Stimulated activated CD4-positive, alpha-beta T cell treated with anti-CD3 and anti-CD28 coated beads, Interleukin-4, amount 100 ng/mL, for 4 hours (primary cell): ENCODE results near the gene DTX1.
A peak's percentile ranks its signal among the peaks of the same experiment; 100 is the strongest.

ENCODE experiments used
- DNase-seq, 2 experiments: peaks; one replicate each; pipeline ENCODE4 v3.0.0-alpha.2; 2020

The DTX1 gene

DNA sequence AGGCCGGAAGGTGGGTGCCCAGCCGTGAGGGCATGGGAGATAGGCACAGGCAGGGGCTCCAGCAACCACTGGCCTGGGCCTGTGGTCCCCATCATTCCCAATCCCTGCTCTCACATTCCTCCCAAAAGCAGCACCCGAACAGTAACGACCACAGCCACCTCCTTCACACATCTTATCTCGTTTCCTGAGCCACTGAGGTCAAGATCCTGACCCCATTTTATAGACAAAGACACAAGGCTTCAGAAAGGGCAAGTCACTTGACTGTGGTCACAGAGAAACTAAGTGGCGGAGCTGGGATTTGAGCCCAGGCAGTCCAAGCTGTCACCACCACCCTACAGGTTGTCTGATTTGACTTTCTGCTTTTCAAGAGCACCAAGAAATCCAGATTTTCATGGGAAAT is 38.9 kb downstream of the DTX1 start:
- no peak for DNase-seq

DNA sequence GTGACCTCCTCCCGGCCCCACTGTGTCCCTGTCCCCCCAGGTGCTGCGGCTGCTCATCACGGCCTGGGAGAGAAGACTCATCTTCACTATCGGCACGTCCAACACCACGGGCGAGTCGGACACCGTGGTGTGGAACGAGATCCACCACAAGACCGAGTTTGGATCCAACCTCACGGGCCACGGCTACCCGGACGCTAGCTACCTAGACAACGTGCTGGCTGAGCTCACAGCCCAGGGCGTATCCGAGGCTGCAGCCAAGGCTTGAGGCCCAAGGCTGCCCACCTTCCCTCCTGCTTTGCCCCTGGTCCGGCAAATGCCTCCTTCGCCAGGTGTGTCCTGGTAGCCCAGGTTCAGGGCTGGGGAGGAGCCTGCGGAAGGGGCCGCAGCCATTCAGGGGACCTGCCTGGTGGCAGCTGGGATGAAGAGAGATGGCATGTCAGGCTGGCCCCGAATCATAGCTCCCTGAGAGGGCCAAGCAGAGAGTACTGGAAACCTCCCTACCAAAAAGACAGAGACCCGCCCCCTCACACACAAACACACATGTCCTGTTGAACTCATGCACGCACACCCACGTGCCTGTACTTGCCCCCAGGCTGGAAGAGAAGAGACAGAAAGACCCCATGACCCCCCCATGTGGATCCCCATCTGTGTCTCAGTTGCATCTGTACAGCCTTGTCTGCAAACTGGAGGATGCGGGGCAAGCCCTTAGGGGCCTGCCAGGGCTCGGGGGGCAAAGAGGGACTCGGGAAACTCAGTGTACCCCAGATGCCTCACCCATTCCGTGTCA is 40.3 kb downstream of the DTX1 start:
- no peak for DNase-seq

DNA sequence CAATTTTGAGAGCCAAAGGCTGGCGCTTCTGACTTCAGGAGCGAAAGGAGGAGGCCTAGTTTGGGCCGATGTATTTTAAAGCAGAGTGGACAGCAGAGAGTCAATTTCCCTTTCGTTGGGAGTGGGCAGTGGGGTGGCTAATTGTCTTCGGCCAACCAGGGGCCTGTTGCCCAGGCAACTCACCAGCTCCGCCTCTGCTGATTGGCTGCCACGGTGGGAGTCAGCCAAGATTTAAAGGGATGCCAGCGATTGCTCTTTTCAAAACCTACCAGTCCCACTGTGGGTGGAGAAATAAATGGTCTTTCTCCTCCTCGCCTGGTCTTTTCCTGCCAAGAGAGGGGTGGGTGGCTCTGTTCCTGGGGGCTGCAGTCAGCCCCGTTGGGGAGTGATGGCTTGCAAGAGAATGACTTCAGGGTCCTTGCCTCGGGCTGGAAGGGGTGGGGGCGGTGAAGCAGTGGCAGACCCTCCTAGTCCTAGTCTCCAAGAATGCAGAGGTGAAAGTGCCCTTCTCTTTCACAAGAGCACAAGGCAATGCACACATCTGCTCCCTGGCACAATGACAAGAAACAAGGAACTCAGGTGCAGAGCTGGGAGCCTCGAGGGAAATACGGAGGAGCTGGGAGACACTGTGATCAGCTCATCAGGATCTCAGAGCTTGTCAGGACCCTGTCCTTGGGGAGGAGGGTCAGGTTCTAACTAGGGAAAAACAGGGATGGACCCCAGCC is 41.3 kb downstream of the DTX1 start:
- no peak for DNase-seq

DNA sequence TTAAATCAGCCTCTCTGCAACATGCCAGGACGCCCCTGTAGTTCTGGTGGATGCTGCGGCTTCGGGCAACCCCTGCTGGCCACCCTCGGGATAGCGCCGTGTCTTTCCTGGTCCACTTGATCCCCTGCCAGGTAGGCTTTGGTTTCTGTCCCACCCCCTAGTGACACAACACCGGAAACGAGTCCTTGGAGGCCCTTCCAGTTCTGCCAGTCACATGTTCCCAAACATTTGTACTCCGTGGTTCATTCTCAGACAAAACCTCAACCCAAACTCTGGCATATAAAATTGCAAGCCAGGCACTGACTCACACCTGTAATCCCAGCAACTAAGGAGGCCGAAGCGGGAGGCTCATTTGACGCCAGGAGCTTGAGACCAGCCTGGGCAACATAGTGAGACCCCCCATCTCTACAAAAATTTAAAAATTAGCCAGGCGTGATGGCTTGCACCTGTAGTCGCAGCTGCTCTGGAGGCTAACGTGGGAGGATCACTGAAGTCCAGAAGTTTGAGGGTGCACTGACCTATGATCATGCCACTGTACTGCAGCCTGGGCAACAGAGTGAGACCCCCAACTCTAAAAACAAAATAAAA is 42.0 kb downstream of the DTX1 start:
- DNase-seq: peak; percentile 53 to 69

DNA sequence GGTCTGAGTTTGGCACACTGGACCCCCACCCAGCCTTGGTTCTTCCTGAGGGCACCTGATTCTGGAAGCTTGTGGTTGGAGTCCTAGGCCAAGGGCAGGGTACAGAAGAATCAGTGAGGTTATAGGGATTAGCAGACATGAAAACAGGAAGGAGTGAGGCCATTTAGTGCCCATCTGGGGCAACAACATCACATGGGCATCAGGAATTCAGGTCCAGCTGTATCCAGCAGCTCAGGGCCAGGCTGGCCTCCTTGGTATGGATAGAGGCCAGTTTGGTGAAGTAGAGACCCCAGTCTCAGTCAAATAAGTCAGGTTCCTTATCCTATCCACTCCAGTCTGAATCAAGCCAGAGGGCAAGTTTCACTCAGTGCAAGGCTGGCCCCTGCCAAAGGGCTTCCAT is 42.8 kb downstream of the DTX1 start:
- no peak for DNase-seq

DNA sequence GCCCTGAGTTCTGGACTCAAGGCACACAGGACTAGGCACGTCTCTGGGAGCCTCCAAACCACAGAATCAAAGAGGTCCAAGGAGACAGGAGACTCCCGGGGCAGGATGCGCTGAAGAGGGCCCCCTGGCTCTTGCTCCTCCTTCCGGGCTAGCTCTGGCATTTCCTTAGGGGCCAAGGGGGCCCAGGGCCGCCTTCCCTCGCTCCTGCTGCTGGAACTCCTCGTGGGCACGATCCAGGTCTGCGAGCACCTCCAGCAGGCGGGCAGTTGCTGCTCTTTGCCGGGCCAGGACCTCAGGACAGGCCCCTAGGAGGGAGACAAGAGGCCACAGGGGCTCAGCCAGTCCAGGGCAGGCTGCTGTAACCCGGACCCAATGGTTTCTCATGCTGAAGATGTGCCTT is 43.2 kb downstream of the DTX1 start:
- DNase-seq: no peak

DNA sequence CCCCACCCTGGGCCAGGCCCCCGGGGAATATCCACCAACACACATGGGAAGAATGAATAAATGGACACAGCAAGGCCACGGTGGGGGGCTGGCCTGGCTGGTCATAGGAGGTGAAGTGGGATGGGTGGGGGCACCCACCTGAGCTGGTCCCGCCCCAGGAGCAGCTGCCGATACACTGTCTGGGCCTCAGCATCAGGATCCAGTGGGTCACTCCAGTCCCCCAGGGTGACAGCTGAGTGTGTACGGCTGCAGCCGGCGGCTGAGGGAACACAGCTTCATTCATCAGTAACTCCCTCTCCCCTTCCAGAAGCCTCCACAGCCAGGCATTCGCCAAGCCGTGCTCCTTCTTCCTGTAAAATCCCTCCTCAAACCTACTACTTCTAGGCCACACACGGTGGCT is 45.2 kb downstream of the DTX1 start:
- DNase-seq: no peak

DNA sequence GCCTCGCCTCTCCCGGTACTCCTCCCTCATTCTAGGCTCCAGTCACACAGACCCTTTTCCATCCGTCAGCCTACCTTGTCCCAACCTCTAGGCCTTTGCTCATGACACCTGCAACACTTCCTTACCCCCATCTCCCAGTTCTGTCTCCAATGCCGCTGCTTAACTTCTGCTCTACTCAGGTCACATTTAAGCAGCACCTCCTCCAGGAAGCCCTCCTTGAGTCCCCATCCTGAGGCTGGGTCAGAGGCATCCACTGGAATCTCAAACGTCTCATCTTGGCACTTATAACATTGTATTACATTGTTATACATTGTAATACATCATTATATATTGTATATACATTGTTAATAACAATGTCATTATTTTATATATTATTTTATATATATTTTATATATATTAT is 46.3 kb downstream of the DTX1 start:
- DNase-seq: no peak

DNA sequence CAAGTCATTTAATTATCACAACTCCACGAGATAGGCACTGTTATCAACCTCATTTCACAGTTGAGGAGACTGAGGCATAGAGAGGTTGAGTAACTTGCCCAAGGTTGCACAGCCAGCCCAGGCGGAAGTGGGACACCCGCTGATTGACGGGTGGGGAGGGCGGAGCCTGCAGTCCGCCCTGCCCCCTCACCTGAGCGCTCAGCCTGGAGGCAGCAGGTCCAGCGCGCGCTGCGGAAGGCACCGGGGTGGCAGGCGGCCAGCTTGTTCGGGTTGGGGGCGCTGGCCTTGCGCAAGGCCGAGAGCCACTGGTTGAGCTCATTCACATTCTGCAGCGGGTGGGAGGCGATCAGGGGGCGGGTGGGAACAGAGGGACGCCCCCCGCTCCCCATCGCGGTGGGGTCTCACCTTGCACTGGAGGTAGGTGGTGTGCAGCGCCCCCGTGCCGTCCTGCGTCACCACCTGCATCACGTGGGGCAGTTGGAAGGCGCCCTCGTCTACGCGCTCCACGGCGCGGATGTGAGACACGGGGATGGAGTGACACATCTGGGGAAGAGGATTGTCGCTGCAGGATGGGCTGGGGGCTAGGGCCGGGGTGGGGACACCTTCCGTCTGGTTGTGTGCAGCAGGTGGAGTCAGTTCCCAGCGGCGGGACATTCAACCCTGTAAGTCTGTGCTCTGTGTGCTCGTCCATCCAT is 47.4 kb downstream of the DTX1 start:
- DNase-seq: peak; percentile 62 to 68

DNA sequence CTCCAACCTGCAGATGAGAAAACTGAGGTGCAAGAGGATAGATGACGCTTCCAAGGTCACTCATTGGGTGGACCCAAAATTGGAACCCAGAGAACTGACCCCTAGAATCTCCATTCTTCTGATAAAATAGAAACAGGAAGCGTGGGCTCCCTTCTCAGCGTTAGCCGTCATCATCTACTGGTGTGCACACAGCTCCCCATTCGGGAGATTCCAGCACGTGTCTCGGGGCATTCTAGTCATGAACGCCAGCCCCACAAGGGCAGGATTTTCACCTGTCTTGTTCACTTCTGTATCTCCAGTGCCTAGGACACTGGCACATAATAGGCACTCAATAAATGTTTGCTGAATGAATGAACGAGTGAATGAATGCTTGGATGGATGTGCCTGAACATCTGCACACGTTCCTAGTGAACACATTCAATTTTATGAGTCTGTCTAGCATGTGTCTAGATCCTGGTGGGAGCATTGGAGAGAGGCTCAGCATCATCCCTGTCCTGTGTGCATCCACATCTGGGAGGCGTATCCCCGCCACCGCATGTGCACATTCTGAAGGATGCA is 48.5 kb downstream of the DTX1 start:
- DNase-seq: no peak

DNA sequence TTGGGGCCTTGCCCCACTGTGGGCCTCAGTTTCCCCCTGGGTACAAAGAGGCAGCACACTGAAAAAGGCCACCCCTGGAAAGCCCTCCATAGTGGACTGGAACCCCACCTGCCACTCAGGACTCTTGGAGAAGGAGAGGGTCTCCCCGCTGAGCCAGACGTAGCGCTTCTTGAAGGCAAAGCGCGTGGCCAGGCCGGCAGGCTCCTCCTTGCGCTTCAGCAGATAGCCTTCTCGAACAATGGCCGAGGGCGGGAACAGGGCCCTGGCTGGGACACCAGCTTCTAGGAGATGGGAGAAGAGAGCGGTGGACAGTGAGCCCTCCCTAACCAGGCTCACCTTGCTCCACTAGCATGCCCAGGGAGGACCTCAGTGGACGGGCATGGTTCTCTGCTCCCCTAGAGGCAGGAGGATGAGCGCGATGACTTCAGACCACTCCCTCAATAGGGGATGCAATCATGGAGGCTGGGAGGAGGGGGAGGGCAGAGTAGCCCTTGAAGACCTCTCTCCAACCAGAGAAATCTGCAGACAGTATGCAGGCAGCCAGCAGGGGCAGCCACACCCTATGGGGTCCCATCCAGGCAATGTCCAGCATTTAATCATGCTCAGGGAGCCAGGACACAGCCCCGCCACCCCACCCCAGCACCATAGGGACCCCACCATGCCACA is 49.2 kb downstream of the DTX1 start:
- no peak for DNase-seq

DNA sequence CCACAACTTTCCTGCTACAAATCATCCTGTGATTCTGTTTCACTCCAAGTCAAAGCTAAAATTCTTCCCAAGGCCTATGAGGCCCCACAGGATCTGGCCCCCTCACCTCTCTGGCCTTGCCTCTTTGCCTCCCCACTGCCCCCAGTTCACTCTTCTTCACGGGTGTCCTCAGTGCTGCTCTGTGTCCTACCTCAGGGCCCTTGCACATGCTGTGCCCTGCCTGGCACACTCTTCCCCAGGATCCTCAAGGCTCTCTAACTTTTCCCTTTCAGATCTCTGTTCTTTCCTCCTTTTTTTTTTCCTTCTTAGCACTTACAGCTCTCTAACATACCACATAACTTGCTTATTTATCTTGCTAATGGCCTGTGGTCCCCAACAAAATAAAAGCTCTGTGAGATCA is 49.8 kb downstream of the DTX1 start:
- DNase-seq: no peak

DNA sequence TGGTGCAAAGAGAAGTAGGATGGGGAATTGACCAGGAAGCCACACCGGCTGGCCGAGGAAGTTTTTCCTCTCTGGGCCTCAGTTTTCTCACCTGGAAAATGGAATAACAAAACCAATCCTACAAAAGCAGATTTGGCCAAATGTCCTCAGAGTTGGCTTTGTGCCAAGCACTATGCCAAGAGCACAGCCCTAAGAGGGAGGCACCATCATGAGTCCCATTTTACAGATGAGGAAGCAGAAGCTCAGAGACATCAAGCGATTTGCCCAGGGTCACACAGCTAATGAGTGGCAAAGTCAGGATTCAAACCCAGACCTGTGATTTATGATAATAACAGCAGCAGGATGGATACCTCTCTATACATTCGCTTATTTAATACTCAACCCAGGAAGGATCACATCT is 51.8 kb downstream of the DTX1 start:
- no peak for DNase-seq

DNA sequence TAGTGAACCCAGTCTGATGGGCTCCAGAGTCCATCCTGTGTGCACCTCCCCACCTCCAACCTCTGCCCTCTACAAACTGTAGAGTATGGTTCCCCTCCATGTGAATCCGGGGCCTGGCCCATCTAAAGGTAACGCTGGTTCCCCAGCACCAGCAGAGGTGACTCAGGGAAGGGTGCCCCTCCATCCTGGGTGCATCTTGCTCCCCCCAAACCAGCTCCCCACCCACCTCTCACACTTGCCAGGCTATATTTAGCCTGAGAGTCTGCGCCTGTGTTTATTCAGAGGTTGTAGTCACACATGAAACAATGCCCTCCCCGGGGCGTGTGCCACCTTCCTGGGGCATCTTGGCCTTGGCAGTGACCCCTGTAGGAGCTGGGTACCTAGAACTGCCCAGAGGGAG is 52.8 kb downstream of the DTX1 start:
- no peak for DNase-seq

DNA sequence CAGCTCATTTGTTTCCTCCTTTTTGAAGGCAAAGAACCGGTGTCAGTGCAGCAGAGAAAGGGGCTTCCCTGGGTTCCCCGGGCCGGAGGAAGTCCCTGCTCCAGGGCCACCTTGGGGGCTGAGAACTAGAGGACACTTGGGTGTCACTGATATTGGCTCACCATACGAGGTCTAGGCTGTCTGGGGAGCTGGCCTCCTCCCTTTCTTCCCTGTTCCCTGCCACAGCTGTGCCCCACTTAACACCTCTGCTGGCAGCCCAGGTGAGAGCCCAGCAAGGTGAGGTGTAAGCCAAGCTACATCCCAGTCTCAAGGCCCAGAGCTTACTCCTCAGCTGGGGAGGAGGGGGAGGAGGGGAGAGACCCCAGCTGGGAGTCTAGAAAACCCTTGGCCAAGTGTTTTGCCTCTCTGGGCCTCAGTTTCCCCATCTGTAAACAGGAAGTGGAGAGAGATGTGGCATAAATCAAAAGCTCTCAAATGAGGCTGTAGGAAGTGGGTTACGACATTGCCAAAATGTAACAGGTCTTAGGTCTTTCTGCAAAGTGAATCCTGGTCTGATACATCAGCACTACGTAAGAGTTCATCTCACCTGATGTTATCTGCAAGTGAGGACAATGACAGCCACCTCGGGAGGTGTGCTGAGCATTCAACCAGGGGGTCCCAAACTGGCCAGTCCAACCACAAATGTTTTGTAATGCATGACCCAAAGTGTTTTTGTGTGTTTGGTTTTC is 53.5 kb downstream of the DTX1 start:
- no peak for DNase-seq

DNA sequence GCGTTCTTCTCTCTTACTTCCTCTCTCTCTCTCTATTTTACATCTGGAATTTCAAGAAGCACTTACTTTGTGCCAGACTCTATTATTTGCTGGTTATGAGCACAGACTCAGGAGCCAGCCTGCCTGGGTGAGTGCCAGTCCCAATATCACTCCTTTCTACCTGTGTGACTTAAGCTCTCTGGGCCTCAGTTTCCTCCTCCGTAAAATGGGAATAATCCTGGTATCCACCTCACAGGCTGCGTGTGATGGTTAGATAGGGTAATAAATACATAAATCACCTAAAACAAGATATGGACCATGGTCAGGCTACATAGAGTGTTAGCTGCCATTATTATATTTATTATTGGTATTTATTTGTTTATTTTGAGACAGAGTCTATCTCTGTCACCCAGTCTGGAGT is 54.7 kb downstream of the DTX1 start:
- DNase-seq: no peak

DNA sequence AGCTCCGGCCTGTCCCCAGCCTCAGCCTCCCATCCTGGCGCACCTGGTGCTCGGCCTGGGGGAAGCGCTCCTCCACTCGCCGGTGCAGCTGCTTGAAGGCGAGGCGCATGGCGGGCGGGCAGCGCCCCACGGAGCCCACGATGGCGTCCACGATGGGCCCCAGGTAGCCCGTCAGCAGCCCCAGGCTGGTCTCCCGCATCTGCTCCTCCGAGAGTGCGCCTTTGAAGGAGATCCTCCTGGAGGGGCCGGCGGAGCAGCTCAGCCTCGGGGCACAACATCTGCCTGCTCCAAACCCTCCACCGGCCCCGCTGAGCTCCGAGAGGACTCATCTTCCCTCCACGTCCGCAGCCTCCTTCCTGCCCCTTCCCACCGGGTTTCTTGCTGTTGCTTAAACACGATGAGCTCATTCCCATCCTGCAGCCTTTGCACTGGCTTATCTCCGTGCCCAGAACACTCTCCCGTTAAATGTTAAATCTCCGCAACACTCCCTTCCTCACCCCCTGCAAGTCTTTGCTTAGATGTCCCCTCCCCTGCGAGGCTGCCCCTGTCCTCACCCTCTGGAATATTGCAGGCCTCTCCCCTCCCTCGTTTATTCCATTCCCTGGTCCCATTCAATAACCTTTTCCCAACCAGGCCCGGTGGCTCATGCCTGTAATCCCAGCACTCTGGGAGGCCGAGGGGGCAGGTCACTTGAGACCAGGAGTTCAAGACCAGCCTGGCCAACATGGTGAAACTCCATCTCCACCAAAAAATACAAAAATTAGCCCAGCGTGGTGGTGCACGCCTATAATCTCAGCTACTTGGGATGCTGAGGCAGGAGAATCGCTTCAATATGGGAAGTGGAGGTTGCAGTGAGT is 55.7 kb downstream of the DTX1 start:
- no peak for DNase-seq

DNA sequence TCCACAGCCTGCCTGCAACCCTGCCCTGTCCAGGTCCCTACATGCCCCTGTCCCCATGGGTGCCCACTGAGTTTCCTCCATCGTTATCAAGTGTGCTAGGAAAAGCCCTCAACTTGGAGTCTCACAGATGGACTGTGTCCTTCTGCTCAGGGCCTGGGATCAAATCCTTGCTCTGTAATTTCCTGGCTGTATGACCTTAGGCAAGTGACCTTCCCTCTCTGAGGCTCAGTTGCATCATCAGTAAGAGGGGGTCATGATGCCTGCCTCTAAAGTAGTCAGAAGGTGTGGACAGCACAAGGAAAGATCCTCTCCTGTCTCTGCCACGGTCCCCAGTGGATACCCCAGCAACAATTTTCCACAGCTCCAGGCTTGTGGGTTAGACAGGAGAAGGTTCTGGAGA is 56.9 kb downstream of the DTX1 start:
- no peak for DNase-seq

DNA sequence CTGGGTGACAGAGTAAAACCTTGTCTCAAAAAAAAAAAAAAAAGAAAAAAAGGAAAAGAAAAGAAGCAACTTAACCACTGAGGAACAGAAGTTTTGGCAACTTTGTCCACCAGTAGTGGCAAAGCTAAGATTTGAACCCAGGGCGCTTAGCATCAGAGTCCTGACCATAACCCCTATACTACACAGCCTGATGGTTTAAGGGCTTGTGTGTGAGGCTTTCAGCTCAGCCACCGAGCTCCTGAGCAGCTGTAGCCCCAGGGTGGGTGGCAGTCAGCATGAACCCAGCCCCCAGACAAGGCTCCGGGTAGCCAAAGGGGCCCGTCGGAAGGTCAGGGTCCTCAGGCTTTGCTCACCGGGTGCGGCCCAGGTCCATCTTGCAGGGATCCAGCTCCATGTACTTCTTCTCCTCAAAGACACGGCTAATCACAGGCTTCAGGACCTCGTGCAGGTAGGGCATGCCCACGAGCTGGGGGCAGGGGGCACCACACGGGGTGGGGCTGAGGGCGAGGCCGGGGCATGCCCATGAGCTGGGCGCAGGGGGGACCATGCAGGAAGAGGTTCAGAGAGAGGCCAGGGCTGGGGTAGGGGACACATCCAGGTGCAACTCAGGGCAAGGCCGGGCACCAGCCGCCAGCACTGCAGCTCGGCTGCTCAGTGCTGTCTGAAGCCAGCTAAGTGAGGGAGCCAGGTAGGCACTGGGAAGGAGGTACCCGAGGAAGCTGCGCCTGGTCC is 58.1 kb downstream of the DTX1 start:
- no peak for DNase-seq

DNA sequence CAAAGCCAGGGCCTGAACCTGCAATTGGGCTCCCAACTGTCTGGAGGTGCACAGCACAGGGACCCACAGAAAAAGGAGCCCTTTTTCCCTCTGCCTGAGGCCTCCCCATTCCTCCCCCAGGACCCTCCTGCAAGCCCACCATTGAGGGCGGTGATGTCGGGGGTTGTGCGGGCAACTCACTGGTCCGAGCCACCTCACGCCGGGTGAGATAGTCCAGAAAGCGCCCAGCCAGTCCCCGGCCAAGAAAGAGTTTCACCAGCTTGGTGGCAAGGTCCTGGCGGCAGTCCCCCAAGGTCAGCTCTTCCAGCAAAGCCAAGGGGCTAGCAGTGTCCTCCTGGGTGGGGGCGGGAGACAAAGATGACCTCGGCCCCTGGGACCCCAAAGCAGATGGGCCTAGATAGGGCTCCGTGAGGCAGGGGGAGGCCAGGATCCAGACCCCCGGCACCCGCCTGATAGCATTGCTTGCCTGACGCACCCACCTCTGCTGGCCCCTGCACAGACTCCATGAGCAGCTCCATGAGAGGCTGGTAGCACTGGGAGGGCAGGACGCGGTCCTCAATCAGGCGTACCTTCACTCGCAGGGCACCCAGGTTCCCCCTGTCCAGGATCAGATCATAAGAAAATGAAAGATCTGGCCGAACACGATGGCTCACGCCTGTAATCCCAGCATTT is 59.1 kb downstream of the DTX1 start:
- DNase-seq: no peak
